Stimulated activated CD4-positive, alpha-beta T cell treated with anti-CD3 and anti-CD28 coated beads, Interleukin-2, amount 100 ng/mL, for 48 hours (primary cell): Measurements from ENCODE around the gene KIRREL2.
"Not testable (repeated sequence)": the region's sequence is repeated elsewhere in the genome, so short reads cannot be mapped to it uniquely, and the experiment has no call there.

Source experiments
- DNase-seq, 2 donors: peaks; one replicate each; pipeline ENCODE4 v3.0.0-alpha.2; 2020

The KIRREL2 gene

DNA sequence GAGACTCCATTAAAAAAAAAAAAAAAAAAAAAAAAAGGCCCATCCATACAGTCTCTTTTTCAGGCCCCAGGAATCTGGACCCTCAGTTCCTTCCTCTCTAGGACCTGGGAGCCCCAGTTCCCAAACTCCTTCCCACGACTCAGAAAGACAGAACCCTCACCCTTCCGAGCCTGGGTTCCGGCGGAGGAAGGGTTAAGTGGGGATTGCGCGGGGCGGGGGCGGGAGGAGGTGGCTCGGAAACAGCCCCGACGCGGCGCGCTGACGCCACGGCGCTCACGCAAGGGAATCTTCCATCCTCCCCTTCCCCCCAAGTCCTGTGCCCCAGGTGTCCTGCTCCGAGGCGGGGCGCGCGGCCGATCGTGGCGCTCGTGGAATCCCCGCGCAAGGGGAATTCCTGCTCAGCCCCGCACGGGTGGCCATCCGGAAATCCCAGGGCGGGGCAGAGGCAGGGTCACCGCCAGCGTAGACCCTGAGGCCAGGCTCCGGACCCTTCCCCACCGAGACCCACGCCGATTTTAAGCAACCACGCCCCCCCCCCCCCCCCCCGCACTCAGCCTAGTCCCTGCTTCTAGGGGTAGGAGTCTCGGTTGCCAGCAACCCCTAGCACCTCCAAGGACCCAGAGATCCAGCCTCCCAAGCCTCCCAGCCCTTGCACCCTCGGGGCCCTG lies 43.0 kb downstream of the KIRREL2 start:
- peak; percentile 79 to 80 for DNase-seq

DNA sequence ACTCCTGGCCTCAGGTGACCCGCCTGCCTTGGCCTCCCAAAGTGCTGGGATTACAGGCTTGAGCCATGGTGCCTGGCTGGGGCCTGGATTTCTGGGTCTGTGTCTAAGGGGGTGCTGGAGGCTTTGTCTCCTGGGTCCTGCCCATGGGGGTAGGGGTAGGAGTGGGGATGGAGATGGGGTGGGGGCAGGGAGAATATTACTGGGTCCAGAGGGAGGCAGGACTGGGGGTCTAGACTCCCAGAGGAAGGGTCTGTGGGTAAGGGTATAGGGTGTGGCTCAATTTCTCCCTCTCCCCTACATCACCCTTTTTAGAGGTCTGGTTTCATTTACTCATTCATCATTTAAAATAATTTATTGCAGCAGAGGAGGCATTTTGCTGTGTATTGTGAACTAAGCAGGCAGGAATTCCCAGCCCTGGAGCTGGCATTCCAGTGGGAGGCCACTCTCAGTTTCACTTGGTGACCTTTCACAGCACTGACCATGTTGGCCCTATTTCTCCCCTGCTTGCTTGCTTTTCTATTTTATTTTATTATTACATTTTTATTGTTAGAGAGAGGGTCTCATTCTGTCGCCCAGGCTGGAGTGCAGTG lies 44.4 kb downstream of the KIRREL2 start:
- DNase-seq, result no peak

DNA sequence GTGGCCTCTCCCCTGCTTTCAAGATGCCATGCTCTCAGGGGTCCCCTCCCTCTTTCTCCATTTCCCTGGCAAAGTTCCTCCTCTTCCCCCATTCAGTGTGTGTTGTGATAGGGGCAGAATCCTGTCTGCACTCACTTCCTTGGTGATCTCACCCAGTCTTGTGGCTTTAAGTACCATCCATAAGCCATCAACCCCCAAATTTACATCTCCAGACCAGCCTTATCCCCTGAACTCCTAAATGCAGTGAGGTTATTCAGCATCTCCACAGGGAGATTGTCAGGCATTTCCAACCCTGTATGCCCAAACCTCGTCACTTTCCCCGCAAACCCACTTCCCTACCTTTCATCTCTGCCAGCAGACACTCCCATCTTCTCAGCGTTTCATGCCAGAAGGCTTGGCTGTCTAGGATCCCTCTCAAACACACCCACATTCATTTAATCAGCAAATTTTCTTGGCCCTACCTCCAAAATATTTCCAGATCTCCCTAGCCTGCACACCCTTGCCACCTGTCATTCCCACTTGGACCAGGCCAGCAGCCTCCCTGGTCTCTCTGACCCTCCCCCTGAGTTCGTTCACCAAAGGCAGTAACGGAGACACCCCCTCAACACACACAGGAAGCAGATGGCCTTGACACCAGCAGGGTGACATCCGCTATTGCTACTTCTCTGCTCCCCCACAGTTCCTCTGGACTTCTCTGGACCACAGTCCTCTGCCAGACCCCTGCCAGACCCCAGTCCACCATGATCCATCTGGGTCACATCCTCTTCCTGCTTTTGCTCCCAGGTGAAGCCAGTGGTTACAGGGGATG lies 45.3 kb downstream of the KIRREL2 start, which contains the start of gene HCST:
HCST (plus strand) TSS at position 676 of the 808 bp plus-strand sequence; CDS start at position 741, 65 bp downstream.
- DNase-seq, result peak in 1 of 2 donors; percentile 28

DNA sequence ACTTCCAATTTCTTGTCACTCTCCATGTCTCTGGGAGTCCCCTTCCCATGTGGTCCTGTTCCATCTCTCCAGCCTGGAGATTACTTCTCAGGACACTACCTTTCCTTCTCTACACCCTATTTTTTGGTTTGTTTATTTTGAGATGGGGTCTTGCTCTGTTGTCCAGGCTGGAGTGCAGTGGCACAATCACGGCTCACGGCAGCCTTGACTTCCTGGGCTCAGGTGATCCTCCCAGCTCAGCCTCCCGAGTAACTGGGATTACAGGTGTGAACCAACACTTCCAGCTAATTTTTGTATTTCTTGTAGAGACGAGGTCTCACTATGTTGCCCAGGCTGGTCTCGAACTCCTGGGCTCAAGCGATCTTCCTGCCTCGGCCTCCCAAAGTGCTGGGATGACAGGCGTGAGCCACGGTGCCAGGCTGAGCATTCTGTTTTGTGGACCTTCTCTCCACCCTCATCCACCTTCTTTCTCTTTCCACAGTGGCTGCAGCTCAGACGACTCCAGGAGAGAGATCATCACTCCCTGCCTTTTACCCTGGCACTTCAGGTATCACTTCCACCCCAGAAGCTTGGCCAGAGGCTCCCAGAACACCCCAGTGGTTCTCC lies 46.3 kb downstream of the KIRREL2 start:
- no peak for DNase-seq

- peak; percentile 72 to 77 for DNase-seq
Observed at GRCh38 chr19:35903550-35904179, 47.0 kb downstream of the KIRREL2 start.

- no peak for DNase-seq
Observed at GRCh38 chr19:35904311-35905068, 47.8 kb downstream of the KIRREL2 start.

- DNase-seq, result no peak
Observed at GRCh38 chr19:35905178-35905727, 48.5 kb downstream of the KIRREL2 start.

DNA sequence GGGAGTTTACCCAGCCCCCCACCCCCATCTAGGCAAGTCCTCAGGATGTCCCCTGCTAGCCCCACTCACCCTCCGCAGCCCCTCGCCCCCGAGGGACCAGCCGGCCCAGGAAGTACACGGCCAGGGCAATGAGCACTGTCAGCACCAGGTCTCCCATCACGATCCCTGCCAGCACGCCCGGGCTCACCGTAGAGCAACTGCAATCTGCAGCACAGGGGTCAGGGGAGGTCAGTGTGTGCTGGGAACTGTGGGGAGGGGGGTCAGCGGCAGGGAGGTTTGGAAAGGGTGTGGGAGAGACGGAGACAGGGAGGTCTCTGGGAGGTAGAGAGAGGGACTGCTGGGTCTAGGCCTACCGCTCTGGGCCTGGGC lies 50.6 kb downstream of the KIRREL2 start:
- no peak for DNase-seq

DNA sequence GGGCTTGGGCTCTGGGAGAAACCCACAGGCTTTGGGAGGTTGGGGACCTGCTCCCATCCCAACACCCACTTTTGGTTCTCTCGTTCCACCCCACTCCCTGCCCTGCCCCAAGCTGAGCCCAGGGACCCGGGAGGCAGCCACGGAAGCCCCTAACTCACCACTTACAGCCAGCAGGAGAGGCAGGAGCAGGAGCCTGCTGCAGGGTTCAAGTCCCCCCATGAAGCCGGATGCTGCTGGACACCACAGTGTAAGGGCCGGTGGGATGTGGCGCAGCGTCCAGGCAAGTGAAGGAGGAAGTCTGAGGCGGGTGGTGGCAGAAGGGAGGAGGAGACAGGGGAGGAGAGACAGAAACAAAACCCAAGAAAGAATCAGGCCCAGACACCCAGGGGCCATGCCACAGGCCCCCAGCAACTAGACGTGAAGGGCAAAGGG lies 51.3 kb downstream of the KIRREL2 start, which contains the start of gene TYROBP:
TYROBP (minus strand) TSS at position 286 of the 432 bp plus-strand sequence; CDS start at position 219, 67 bp downstream.
- no peak for DNase-seq

- no peak for DNase-seq
Observed at GRCh38 chr19:35908973-35909683, 52.4 kb downstream of the KIRREL2 start.

DNA sequence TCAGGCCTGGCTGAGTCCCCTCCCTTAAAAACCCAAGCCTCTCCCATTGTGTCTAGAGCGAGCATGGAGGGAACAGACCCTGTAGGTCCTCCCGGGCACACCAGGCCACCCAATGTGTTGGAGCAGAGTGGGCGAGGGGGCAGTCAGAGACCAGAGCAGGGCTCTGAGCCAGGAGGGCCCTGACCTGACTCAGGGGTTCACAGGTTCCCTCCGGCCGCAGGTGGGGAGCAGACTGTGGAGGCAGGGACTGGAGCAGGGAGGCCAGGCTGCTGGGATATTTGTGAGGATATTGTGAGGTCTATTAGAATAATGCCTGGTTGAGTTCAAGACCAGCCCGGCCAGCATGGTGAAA lies 52.9 kb downstream of the KIRREL2 start:
- no peak for DNase-seq

- DNase-seq, result not testable (repeated sequence)
Observed at GRCh38 chr19:35910355-35910754, 53.6 kb downstream of the KIRREL2 start.

GRCh38 chr19:35911173-35911572 lies 54.5 kb downstream of the KIRREL2 start:
- no peak for DNase-seq

- DNase-seq, result no peak
Observed at GRCh38 chr19:35911790-35912189, 55.1 kb downstream of the KIRREL2 start.

DNA sequence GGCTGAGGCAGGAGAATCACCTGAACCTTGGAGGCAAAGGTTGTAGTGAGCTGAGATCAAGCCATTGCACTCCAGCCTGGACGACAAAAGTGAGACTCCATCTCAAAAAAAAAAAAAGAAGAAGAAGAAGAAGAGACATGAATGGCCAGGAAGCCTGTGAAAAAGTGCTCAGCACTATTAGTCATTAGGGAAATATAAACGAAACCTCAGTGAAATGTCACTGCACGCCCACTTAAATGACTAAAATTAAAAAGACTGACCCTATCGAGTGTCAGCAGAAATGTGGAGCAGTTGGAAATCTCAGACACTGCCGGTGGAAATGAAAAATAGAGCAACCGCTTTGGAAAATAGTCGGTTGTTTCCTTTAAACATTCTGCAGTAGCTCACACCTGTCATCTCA lies 56.9 kb downstream of the KIRREL2 start:
- no peak for DNase-seq

DNA sequence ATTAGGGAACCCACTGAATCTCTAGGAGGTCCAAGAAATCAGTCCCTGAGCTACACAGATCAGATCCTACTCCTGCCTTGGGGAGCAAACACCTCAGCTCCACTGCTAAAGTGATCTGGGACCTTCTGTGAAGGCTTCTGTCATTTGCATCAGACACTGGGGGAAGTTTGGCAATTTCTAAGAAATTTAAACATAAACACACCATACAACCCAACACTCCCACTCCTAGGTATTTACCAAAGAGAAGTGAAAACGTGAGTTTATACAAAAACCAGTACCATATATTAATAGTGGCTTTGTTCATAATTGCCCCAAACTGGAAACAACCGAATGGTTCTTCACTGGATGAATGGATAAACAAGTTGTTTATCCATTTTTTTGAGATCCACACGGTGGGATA lies 58.7 kb downstream of the KIRREL2 start:
- DNase-seq, result no peak
